OCI-LY3 (cell line): ENCODE data around the gene UNC79.

Source experiments
- H2AFZ ChIP-seq: fragments of 200-600, 300-600 bp; shearing (Covaris generic); 2 replicates; pipeline ENCODE4 v1.6.0; 2014; ENCODE audit warnings: antibody characterized with exemption, low read depth, low read length
- H3K27ac ChIP-seq: fragments of 200-600, 300-600 bp; sonication (generic); 2 replicates; pipeline ENCODE4 v1.5.1; 2014; ENCODE audit warnings: mild to moderate bottlenecking, low read length, moderate library complexity, mixed read lengths
- H3K27me3 ChIP-seq: fragments of 200-600, 300-600 bp; sonication (generic); 2 replicates; pipeline ENCODE4 v1.6.1; 2014; ENCODE audit warnings: low read depth, low read length, mixed read lengths
- H3K36me3 ChIP-seq: fragments of 200-600, 300-600 bp; sonication (generic); replicated peaks from 2 replicates; pipeline ENCODE3; 2014; ENCODE audit warnings: low read depth, low read length, mixed read lengths
- H3K4me1 ChIP-seq: fragments of 300-600, 200-600 bp; sonication (generic); 2 replicates; pipeline ENCODE4 v1.6.1; 2014; ENCODE audit warnings: low read length, mixed read lengths
- H3K4me2 ChIP-seq: fragments of 200-600, 300-600 bp; sonication (generic); 2 replicates; pipeline ENCODE4 v1.6.1; 2014; ENCODE audit warnings: low read length, mixed read lengths
- H3K4me3 ChIP-seq: fragments of 300-600, 200-600 bp; sonication (generic); 2 replicates; pipeline ENCODE4 v1.5.1; 2014; ENCODE audit warnings: antibody characterized with exemption, mild to moderate bottlenecking, low read length, moderate library complexity
- H3K79me2 ChIP-seq: fragments of 300-600, 200-600 bp; shearing (Covaris generic); 2 replicates; pipeline ENCODE4 v1.6.1; 2014; ENCODE audit warnings: mild to moderate bottlenecking, low read length, mixed read lengths
- H3K9ac ChIP-seq: fragments of 300-600, 200-600 bp; shearing (Covaris generic); 2 replicates; pipeline ENCODE4 v1.6.0; 2014; ENCODE audit warnings: mild to moderate bottlenecking, low read length, moderate library complexity
- H3K9me3 ChIP-seq: fragments of 200-600, 300-600 bp; shearing (Covaris generic); 2 replicates; pipeline ENCODE4 v1.6.1; 2014; ENCODE audit warnings: low read length, mixed read lengths; ENCODE audit not compliant: insufficient read depth
- H4K20me1 ChIP-seq: fragments of 200-600, 300-600 bp; sonication (generic); 2 replicates; pipeline ENCODE4 v1.6.1; 2016; ENCODE audit warnings: low read length, mixed read lengths; ENCODE audit not compliant: insufficient read depth
- CTCF ChIP-seq: fragments of 200-600, 300-600 bp; sonication (generic); IDR thresholded peaks from 2 replicates; pipeline ENCODE4 v1.5.1; 2014; ENCODE audit warnings: antibody characterized with exemption, low read length, low read depth
- EZH2phosphoT487 ChIP-seq: fragments of 200-600 bp; shearing (Covaris generic); IDR thresholded peaks from 2 replicates; pipeline ENCODE4 v1.6.1; 2018; ENCODE audit warnings: antibody characterized with exemption, mixed run types, low read depth

The UNC79 gene

GRCh38 chr14:93747560-93747959 is 316.8 kb downstream of the UNC79 start:
- no peaks in the 10 kb centered on the region for H3K79me2 ChIP-seq
- no peaks in the 10 kb centered on the region for H3K9me3 ChIP-seq
- no peak overlapping the region for H3K9ac ChIP-seq
- TF ChIP-seq EZH2phosphoT487, result no peak
- TF ChIP-seq CTCF, result no peak
- H2AFZ ChIP-seq, result no peak overlapping the region
- H3K4me2 ChIP-seq, result no peak overlapping the region
- no peaks in the 10 kb centered on the region for H3K36me3 ChIP-seq
- no peak overlapping the region for H3K27ac ChIP-seq
- H3K4me1 ChIP-seq, result no peaks in the 10 kb centered on the region
- no peaks in the 10 kb centered on the region for H3K27me3 ChIP-seq
- no peak overlapping the region for H3K4me3 ChIP-seq
- H4K20me1 ChIP-seq, result no peaks in the 10 kb centered on the region

- no peak overlapping the region for H3K27ac ChIP-seq
- H2AFZ ChIP-seq, result no peak overlapping the region
- H3K4me3 ChIP-seq, result no peak overlapping the region
- H3K9ac ChIP-seq, result no peak overlapping the region
- no peaks in the 10 kb centered on the region for H3K36me3 ChIP-seq
- no peak overlapping the region for H3K4me2 ChIP-seq
- no peaks in the 10 kb centered on the region for H3K27me3 ChIP-seq
- H3K9me3 ChIP-seq, result no peaks in the 10 kb centered on the region
- TF ChIP-seq CTCF, result no peak
- no peaks in the 10 kb centered on the region for H3K79me2 ChIP-seq
- H4K20me1 ChIP-seq, result no peaks in the 10 kb centered on the region
- H3K4me1 ChIP-seq, result no peaks in the 10 kb centered on the region
Observed at GRCh38 chr14:93748208-93749075, 317.7 kb downstream of the UNC79 start.

GRCh38 chr14:93749076-93749420 is 318.3 kb downstream of the UNC79 start:
- H3K4me1 ChIP-seq, result no peaks in the 10 kb centered on the region

More at GRCh38 chr14:93749076-93749420, 318.3 kb downstream of the UNC79 start:
- no peak overlapping the region for H3K4me3 ChIP-seq
- TF ChIP-seq CTCF (no peak), EZH2phosphoT487 (no peak)
- no peak overlapping the region for H3K4me2 ChIP-seq
- H3K9me3 ChIP-seq, result no peaks in the 10 kb centered on the region
- no peaks in the 10 kb centered on the region for H3K27me3 ChIP-seq
- no peaks in the 10 kb centered on the region for H3K79me2 ChIP-seq
- H3K9ac ChIP-seq, result no peak overlapping the region
- no peak overlapping the region for H2AFZ ChIP-seq
- H4K20me1 ChIP-seq, result no peaks in the 10 kb centered on the region
- no peaks in the 10 kb centered on the region for H3K36me3 ChIP-seq
- H3K27ac ChIP-seq, result no peak overlapping the region
